HG03432 (cell line): ENCODE measurements around the gene FRMPD3.

Experiments
- ATAC-seq: cut with Tn5 transposase; IDR thresholded peaks from one replicate; pipeline ENCODE4 v1.9.1; 2021; ENCODE audit warnings: mild to moderate bottlenecking, moderate library complexity; ENCODE audit not compliant: unreplicated experiment

Gene FRMPD3

DNA sequence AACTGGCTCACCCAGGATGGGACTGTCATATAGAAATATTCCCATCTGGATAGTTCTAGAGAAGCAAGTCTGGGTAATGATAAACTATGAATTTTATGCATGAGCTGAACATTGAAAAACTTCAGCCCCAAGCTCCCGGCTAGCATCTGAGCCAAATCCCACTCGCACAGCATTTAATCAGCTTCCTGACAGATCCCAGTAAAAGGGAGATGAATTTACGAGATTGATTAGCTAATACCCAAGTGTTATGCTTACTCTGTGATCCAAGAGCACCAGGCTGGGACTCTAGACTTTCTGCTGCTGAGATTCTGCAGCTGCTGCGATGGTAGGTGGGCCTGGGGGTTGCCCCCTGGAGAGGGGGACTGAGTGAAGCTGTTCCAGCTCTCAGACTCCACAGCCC, 28.0 kb downstream of the FRMPD3 start:
- no peak for ATAC-seq

DNA sequence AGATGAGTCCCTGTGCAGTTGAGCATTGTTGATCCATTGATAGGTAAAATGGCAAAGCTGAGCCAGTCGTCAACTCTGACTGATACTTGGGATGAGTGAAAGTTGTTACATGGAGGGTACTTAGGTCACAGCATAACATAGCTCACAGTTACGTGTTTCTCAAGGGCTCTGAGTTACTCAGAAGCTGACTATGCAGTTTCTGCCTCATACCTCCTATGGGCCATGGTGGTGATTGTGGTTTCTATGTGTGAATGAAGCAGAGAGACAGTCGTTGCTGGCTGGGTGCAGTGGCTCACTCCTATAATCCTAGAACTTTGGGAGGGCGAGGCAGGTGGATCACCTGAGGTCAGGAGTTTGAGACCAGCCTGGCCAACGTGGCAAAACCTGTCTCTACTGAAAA, 30.8 kb downstream of the FRMPD3 start:
- no peak for ATAC-seq

DNA sequence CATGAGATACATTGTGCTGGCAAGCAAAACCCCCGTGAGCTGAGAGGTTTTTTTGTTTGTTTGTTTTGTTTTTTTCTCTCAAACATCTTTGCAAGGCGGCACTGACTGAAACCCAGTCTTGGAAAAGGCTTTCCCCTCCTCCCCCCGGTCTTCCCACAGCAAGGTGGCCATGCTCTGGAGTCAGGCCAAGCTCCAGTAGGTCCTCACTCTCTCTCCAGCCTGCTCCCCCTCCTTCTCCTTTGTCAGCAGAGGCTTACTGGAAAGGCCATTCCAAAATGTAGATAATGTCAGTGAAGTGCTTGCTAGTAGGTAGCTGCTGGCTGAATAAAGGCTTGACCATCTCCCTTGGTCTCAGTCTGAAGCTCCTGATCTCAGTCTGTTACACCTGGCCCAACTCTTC, 32.6 kb downstream of the FRMPD3 start:
- ATAC-seq: no peak

DNA sequence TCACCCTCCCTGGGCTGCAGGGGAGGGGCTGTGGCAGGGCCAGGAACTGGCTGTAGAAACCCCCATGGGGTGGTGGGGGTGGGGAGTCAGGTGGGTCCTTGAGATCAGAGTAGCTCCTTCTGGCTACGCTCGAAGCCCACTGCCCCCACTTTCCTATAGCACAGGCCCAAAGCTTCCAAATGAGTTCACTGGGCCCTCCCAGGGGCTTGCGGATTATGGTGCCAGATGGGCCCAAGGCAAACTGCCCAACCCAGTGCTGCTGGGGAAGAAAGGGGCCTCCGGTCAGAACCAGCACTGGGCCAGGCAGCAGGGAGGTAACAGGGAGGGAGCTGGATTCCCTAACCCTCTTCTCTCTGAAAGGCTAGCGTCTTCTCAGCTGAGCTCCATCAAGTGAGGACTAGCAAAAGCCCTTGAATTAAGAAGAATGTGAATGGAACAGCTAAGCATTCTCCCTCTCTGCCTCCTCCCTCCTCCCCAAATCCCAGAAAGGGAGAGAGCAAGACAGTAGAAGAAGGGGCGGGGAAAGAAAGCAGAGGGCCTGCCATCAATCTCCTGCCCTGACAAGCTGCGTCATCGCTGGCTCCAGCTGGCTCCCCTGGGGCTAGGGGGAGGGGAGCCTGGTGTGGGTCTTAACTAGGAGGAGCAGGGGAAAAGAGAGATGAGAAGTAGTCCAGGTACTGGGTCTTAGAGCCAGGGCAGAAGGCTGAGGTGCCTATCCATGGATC, 34.7 kb downstream of the FRMPD3 start:
- ATAC-seq: no peak

DNA sequence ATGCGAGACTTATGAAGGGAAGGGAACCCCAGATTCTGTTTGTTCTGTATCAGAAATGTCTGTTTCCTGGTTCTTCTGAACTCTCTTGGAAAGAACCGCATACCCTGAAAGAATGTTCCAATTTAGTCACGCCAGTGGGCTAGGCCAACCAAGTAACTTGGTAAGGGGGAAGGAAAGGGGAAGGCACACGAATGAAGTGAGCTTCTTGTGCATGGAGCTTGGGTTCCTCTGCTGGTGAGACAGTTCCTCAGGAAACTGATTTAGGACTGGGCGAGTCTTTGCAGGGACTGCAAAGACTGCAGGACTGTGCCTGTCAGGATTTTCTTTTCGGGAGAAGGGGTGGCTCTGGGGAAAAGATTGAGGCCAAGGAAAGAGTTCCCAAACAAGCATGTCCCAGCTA, 35.6 kb downstream of the FRMPD3 start:
- ATAC-seq: no peak

DNA sequence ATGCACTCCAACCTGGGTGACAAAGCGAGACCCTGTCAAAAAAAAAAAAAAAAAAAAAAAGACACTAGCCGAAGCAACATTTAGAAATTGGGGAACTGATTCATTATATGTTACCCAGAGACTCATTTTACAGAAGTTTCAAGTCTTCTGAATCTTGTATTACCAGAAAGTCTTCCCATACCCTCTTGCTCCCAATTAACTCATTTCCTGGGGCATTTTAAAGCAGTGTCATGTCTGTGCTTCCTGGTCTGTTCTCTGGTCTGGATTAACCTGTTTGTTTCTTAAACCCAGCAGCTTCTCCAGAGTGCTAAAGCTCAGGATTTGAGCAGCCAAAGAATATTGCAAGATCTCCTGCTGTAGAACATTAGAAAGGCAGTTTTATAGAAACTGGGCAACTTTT, 43.7 kb downstream of the FRMPD3 start:
- no peak for ATAC-seq

DNA sequence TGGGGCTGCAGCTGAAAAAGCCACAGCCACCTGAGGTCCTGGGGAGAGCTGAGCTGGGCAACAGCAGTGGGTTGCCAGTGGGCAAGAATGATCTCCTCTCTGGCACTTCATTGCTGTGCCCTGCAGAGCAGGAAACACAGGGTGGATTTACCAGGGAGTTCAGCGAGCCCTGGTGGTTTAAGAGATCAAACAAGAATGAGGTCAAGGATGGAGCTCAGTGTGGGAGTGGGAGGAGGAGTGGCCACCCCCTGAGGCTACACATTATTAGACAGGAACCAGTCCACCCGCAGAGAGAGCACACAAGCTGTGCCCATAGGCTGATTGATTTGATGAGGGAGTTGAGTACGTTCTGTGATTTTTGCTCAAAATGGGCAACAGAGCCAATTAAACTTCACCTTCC, 47.3 kb downstream of the FRMPD3 start:
- no peak for ATAC-seq
